HepG2 (cell line): ENCODE results near the gene NLRC5. TPM values are rescaled to one million over a fixed set of nuclear protein-coding genes. Genes with fewer than 3 reads are reported as not detected.
A peak's percentile ranks its signal among the peaks of the same experiment; 100 is the strongest.

Experiments used
- ATAC-seq: fragments of 200-7000 bp; cut with Tn5 transposase; 3 replicates; pipeline ENCODE4 v1.9.1; 2020; ENCODE audit warnings: mild to moderate bottlenecking, moderate library complexity
- BruUV-seq: library from RNA; stranded (reverse); fragments of 400-500 nt; replicated peaks from 2 replicates; lab custom pipeline; 2021; lab: Mats Ljungman, UMichigan
- CTCF ChIA-PET: fragments of 300-600 bp; formaldehyde crosslinking; extraction: SDS; loops from one replicate; lab custom pipeline; 2021; ENCODE audit warnings: low total read pairs, inconsistent platforms, low intra/inter-chr PET ratio; lab: Yijun Ruan, JAX
- POLR2A ChIA-PET: fragments of 350-600 bp; sonication (Branson Sonifier 250); formaldehyde crosslinking; loops from one replicate; lab custom pipeline; 2020; ENCODE audit warnings: antibody characterized with exemption, inconsistent platforms; lab: Yijun Ruan, JAX
- DNase-seq: peaks from one replicate; pipeline ENCODE4 v3.0.0-alpha.2; 2015; ENCODE audit warnings: low spot score
- FAIRE-seq: peaks from 3 replicates; lab custom pipeline; 2011; peaks lifted over from hg19 to GRCh38; lab: Jason Lieb, UNC
- H2AFZ ChIP-seq: one replicate; pipeline ENCODE4 v1.6.1; 2011; ENCODE audit warnings: low read length, inconsistent platforms
- H3K27ac ChIP-seq: fragments of 300-600 bp; 3 replicates; pipeline ENCODE4 v1.8.0; 2011; ENCODE audit warnings: mixed run types, mild to moderate bottlenecking, mixed read lengths, low read length, inconsistent platforms; ENCODE audit not compliant: insufficient read depth; ENCODE audit errors: extremely low read length
- H3K27me3 ChIP-seq, 2 experiments: fragments of 200-600 bp in 1 of 2; 2 replicates in 1 of 2; 3 replicates in 1 of 2; pipeline versions ENCODE4 v1.6.0 to v1.8.0; 2011; ENCODE audit warnings: low read length in 2 of 2, mild to moderate bottlenecking in 2 of 2, moderate library complexity in 2 of 2, inconsistent platforms in 1 of 2; ENCODE audit not compliant: insufficient read depth in 2 of 2, control insufficient read depth in 1 of 2
- H3K36me3 ChIP-seq, 2 experiments: fragments of 200-600 bp in 1 of 2; replicated peaks in 1 of 2; 2 replicates in 1 of 2; 3 replicates in 1 of 2; pipeline versions ENCODE4 v1.5.1 to v1.8.0; 2011; ENCODE audit warnings: low read length in 2 of 2, inconsistent platforms in 1 of 2; ENCODE audit not compliant: insufficient read depth in 2 of 2, control insufficient read depth in 1 of 2
- H3K4me1 ChIP-seq: 2 replicates; pipeline ENCODE4 v1.5.1; 2012; ENCODE audit warnings: low read length, inconsistent platforms; ENCODE audit not compliant: insufficient read depth
- H3K4me2 ChIP-seq: 2 replicates; pipeline ENCODE4 v1.6.0; 2011; ENCODE audit warnings: low read depth, low read length, inconsistent platforms
- H3K4me3 ChIP-seq, 3 experiments: fragments of 200-600 bp in 1 of 3; sonication (generic), shearing (Covaris generic) in 1 of 3; replicated peaks in 1 of 3; 2 replicates each; pipeline ENCODE4 v1.5.1; 2011 to 2016; ENCODE audit warnings: low read length in 3 of 3, inconsistent platforms in 2 of 3, low read depth in 2 of 3, mild to moderate bottlenecking in 2 of 3, control low read depth in 1 of 3, mixed read lengths in 1 of 3; ENCODE audit not compliant: insufficient read depth in 1 of 3
- H3K79me2 ChIP-seq: one replicate; pipeline ENCODE4 v1.6.1; 2011; ENCODE audit warnings: low read length, inconsistent platforms; ENCODE audit not compliant: insufficient read depth
- H3K9ac ChIP-seq: 2 replicates; pipeline ENCODE4 v1.6.0; 2011; ENCODE audit warnings: mild to moderate bottlenecking, low read depth, low read length, inconsistent platforms; ENCODE audit not compliant: insufficient read depth
- H3K9me3 ChIP-seq: 2 replicates; pipeline ENCODE4 v1.5.1; 2012; ENCODE audit warnings: mild to moderate bottlenecking, low read length
- H4K20me1 ChIP-seq: 2 replicates; pipeline ENCODE4 v1.6.0; 2011; ENCODE audit warnings: inconsistent platforms, mild to moderate bottlenecking, low read length, moderate library complexity; ENCODE audit not compliant: insufficient read depth
- FOSL2 ChIP-seq: sonication (generic); formaldehyde crosslinking; IDR thresholded peaks from 2 replicates; pipeline ENCODE4 v1.4.0; 2020; ENCODE audit warnings: missing genetic modification reagents
- HCFC1 ChIP-seq: fragments of 150-350 bp; IDR thresholded peaks from 2 replicates; pipeline ENCODE4 v1.6.1; 2014; ENCODE audit warnings: low read depth, low read length
- PITX1 ChIP-seq: sonication (generic); formaldehyde crosslinking; IDR thresholded peaks from 2 replicates; pipeline ENCODE4 v1.5.1; 2020; ENCODE audit warnings: mild to moderate bottlenecking, missing genetic modification reagents
- RCOR2 ChIP-seq: IDR thresholded peaks from 2 replicates; pipeline ENCODE4 v1.6.1; 2016; ENCODE audit warnings: missing biosample characterization, missing genetic modification reagents
- SKI ChIP-seq: fragments of 450-650 bp; IDR thresholded peaks from one replicate; pipeline ENCODE4 v1.6.1; 2018; ENCODE audit warnings: mild to moderate bottlenecking; ENCODE audit not compliant: partially characterized antibody
- SMAD9 ChIP-seq: sonication (generic); formaldehyde crosslinking; IDR thresholded peaks from 2 replicates; pipeline ENCODE4 v1.5.1; 2020; ENCODE audit warnings: mild to moderate bottlenecking, missing genetic modification reagents
- STAG1 ChIP-seq: sonication (generic); formaldehyde crosslinking; IDR thresholded peaks from 2 replicates; pipeline ENCODE4 v1.4.0; 2020; ENCODE audit warnings: missing genetic modification reagents
- TOPORS ChIP-seq: sonication (generic); formaldehyde crosslinking; IDR thresholded peaks from 2 replicates; pipeline ENCODE4 v1.8.0; 2023; ENCODE audit warnings: mild to moderate bottlenecking, missing genetic modification reagents
- YEATS4 ChIP-seq: sonication (generic); formaldehyde crosslinking; IDR thresholded peaks from 2 replicates; pipeline ENCODE4 v1.4.0; 2020; ENCODE audit warnings: missing genetic modification reagents, borderline replicate concordance
- ZEB1 ChIP-seq: IDR thresholded peaks from 2 replicates; pipeline ENCODE4 v1.6.1; 2012; ENCODE audit warnings: mild to moderate bottlenecking, low read depth, inconsistent platforms; ENCODE audit not compliant: insufficient replicate concordance
- ZNF451 ChIP-seq: sonication (generic); formaldehyde crosslinking; IDR thresholded peaks from 2 replicates; pipeline ENCODE4 v1.5.0; 2020; ENCODE audit warnings: mild to moderate bottlenecking, missing genetic modification reagents
- WGBS: methylation state at CpG from one replicate; pipeline ENCODE4 v1.1.6; 2017; ENCODE audit warnings: low lambda C conversion rate; 5-methylcytosine and 5-hydroxymethylcytosine counted together
- in situ Hi-C: cut with HindIII; loops from 2 replicates; pipeline ENCODE4 v1.10.0; 2017; ENCODE audit warnings: low pct_unique_long_range_greater_than_20kb; ENCODE audit not compliant: extremely low pct_ligation_motif_present
- intact Hi-C: fragments of 100-400 bp; cut with micrococcal nuclease; formaldehyde crosslinking; loops from one replicate; pipeline ENCODE4 v1.10.0; 2022; ENCODE audit not compliant: unreplicated experiment
- polyA plus RNA-seq, 8 experiments: library from polyadenylated mRNA; depleted of rRNA in 3 of 8; stranded (reverse) in 7 of 8; unstranded in 1 of 8; fragments of >200 nt; fragmentation: Illumina TruSeq in 4 of 8; extraction: Trizol in 4 of 8; gene quantifications; 2 replicates each; pipeline versions ENCODE4 v1.2.1 to v1.2.3, GENCODE V29; 2011 to 2016; ENCODE audit warnings: low read depth in 4 of 8, missing spikeins in 1 of 8, mixed read lengths in 1 of 8; ENCODE audit not compliant: insufficient read depth in 1 of 8
- total RNA-seq, 5 experiments: library from RNA; depleted of rRNA; stranded (reverse); fragments of >200 nt; fragmentation: Illumina TruSeq; extraction: Trizol; gene quantifications; 2 replicates each; pipeline ENCODE4 v1.2.3, GENCODE V29; 2016; ENCODE audit warnings: low read depth in 1 of 5
- TF ChIP-seq, protein P1 (sequence below): sonication (generic); formaldehyde crosslinking; IDR thresholded peaks from 2 replicates; pipeline ENCODE4 v1.4.0; 2020; ENCODE audit warnings: mild to moderate bottlenecking, missing genetic modification reagents
- TF ChIP-seq, protein P2 (sequence below): sonication (generic); formaldehyde crosslinking; IDR thresholded peaks from 2 replicates; pipeline ENCODE4 v1.5.1; 2020; ENCODE audit warnings: missing genetic modification reagents, mild to moderate bottlenecking, borderline replicate concordance

NLRC5 gene
- total and polyA plus RNA-seq, 2 of the 13 experiments (the other 11 are each of a cell fraction or from before 2014, with no cell fraction given): 6.3 to 12.7 TPM

DNA sequence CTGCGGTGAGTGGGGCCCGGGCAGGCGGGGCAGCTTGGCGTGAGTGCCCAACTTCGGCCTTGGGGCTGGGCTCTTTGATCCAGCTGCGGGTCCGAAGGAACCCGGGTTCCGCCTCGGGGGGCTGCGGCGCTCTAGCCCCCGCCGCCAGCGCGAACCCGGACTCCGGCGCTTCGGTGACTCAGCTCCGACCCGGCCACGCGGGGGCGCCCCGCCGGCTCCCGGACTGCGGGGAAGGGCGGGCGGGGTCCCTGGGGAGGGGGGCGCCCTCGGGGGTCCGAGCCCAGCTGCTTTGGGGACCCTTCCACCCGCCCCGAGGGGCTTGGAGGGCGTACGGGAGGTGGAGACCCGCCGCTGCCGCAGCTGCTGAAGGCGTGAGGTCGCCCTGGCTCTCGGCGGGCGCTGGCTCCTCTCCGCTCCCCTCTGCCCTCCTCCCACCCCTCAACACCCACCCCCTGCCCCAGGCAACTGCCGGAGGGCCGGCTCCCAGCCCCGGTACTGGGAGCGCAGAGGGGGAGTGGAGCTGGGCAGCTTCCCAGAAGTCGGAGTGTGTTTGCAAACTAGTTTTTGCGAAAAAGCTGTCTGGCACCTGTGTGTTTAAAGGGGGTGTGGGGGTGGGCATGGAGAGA, 103.5 kb downstream of the NLRC5 start:
- H3K27me3 ChIP-seq: peaks cover 1 to 22% of the 10 kb centered on the region in 2 experiments; a peak in 4 of 5 replicates
- H3K79me2 ChIP-seq: no peaks in the 10 kb centered on the region
- H3K4me1 ChIP-seq: peaks cover 23% of the 10 kb centered on the region
- CTCF ChIA-PET: interaction anchor here (1.4 kb wide), 1 partner anchor 75 kb away, joined by 4 read pairs; no protein-coding TSS in a partner anchor
- DNase-seq (no peak), FAIRE-seq (no peak), ATAC-seq (peak; percentile 51)
- intact Hi-C loops (loop anchor here (1.0 to 2.0 kb wide), 2 partner anchors 76 to 206 kb away; no protein-coding TSS in a partner anchor), in situ Hi-C loops (loop anchor here (5.0 kb wide), 1 partner anchor 74 kb away; no protein-coding TSS in a partner anchor)
- H3K9ac ChIP-seq: peak overlapping the region; percentile 61
- H4K20me1 ChIP-seq: no peaks in the 10 kb centered on the region
- no peak overlapping the region for H3K27ac ChIP-seq
- H3K4me3 ChIP-seq: peak overlapping the region; percentile 59 to 84 (median 83)
- POLR2A ChIA-PET: interaction anchor here (1.0 to 3.3 kb wide), 3 partner anchors 93 to 160 kb away, joined by 4 to 20 read pairs (median 5); partner anchors contain the start of genes ARL2BP, PSME3IP1 and RSPRY1
- H2AFZ ChIP-seq: no peak overlapping the region
- WGBS: 0% methylated on average over 6 of the region's 53 CpGs
- H3K36me3 ChIP-seq: no peaks in the 10 kb centered on the region
- no peaks in the 10 kb centered on the region for H3K9me3 ChIP-seq
- peak overlapping the region; percentile 77 for H3K4me2 ChIP-seq
- no TSS peak for BruUV-seq
- TF ChIP-seq ZNF451 (CRISPR knock-in tag) (peak; percentile 20; the same call in 1 of the 2 replicates), YEATS4 (CRISPR knock-in tag) (peak; percentile 53), STAG1 (CRISPR knock-in tag) (peak; percentile 27; the same call in 1 of the 2 replicates), TOPORS (CRISPR knock-in tag) (no peak), HCFC1 (no peak), RCOR2 (CRISPR knock-in tag) (no peak), SKI (peak; percentile 13), FOSL2 (CRISPR knock-in tag) (peak; percentile 75), ZEB1 (no peak), SMAD9 (no peak), PITX1 (CRISPR knock-in tag) (no peak)
- TF ChIP-seq, protein P1, sequence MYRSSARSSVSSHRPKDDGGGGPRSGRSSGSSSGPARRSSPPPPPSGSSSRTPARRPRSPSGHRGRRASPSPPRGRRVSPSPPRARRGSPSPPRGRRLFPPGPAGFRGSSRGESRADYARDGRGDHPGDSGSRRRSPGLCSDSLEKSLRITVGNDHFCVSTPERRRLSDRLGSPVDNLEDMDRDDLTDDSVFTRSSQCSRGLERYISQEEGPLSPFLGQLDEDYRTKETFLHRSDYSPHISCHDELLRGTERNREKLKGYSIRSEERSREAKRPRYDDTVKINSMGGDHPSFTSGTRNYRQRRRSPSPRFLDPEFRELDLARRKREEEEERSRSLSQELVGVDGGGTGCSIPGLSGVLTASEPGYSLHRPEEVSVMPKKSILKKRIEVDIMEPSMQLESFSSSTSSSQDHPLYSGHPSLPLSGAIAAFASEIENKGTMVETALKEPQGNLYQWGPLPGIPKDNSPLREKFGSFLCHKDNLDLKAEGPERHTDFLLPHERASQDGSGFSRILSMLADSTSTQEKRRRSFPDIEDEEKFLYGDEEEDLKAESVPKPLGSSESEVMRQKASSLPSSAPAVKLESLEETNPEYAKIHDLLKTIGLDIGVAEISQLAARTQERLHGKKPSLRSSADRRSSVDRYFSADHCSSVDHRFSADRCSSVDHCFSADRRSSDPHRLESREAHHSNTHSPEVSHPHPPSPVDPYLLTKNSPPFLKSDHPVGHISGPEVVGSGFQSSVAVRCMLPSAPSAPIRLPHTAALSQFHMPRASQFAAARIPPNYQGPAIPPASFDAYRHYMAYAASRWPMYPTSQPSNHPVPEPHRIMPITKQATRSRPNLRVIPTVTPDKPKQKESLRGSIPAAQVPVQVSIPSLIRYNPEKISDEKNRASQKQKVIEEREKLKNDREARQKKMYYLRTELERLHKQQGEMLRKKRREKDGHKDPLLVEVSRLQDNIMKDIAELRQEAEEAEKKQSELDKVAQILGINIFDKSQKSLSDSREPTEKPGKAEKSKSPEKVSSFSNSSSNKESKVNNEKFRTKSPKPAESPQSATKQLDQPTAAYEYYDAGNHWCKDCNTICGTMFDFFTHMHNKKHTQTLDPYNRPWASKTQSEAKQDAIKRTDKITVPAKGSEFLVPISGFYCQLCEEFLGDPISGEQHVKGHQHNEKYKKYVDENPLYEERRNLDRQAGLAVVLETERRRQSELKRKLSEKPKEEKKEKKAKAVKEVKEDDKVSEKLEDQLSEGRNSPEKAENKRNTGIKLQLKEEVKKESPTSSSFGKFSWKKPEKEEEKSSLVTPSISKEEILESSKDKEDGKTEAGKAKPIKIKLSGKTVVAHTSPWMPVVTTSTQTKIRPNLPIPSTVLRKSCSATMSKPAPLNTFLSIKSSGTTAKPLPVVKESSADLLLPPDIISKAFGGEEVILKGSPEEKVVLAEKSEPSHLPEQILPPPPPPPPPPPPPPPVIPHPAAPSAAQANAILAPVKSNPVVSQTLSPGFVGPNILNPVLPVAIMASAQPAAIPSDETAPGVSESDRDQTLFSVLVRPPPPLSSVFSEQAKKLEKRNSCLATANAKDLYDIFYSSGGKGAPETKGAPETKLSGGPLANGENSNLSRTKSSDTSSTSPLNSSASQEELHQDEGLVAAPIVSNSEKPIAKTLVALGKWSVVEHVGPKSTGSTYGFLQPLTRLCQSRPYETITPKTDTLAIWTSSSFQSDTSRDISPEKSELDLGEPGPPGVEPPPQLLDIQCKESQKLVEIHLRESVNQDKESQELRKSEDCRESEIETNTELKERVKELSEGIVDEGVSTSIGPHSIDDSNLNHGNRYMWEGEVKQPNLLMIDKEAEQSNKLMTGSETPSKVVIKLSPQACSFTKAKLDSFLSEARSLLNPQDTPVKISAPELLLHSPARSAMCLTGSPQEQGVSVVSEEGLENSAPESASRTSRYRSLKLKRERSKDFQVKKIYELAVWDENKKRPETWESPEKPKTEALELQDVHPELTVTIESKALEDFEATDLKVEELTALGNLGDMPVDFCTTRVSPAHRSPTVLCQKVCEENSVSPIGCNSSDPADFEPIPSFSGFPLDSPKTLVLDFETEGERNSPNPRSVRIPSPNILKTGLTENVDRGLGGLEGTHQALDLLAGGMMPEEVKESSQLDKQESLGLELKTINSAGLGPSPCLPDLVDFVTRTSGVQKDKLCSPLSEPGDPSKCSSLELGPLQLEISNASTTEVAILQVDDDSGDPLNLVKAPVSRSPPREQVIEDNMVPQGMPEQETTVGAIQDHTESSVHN: no peak
- TF ChIP-seq, protein P2, sequence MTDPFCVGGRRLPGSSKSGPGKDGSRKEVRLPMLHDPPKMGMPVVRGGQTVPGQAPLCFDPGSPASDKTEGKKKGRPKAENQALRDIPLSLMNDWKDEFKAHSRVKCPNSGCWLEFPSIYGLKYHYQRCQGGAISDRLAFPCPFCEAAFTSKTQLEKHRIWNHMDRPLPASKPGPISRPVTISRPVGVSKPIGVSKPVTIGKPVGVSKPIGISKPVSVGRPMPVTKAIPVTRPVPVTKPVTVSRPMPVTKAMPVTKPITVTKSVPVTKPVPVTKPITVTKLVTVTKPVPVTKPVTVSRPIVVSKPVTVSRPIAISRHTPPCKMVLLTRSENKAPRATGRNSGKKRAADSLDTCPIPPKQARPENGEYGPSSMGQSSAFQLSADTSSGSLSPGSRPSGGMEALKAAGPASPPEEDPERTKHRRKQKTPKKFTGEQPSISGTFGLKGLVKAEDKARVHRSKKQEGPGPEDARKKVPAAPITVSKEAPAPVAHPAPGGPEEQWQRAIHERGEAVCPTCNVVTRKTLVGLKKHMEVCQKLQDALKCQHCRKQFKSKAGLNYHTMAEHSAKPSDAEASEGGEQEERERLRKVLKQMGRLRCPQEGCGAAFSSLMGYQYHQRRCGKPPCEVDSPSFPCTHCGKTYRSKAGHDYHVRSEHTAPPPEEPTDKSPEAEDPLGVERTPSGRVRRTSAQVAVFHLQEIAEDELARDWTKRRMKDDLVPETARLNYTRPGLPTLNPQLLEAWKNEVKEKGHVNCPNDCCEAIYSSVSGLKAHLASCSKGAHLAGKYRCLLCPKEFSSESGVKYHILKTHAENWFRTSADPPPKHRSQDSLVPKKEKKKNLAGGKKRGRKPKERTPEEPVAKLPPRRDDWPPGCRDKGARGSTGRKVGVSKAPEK (CRISPR knock-in tag): no peak
